ENCODE measurements around the gene BRD3. TPM values are rescaled to one million over a fixed set of nuclear protein-coding genes. Genes with fewer than 3 reads are reported as not detected.

Gene BRD3
- total and polyA plus RNA-seq, 2 of the 8 experiments (the other 6 are each of a cell fraction or from before 2014, with no cell fraction given): 31.0 to 82.7 TPM

- TF ChIP-seq RBBP5 (IDR thresholded peaks at IDR 0.05; ENCODE audit: borderline replicate concordance, low read depth, low read length): no peak
- no peak for TF ChIP-seq SUZ12 (IDR thresholded peaks at IDR 0.05; ENCODE audit: low read length)
- no peak for TF ChIP-seq RAD21 (IDR thresholded peaks at IDR 0.05 in 1 of 2, conservative IDR thresholded peaks at IDR 0.05 in 1 of 2; ENCODE audit: low read depth in 2 of 2, low read length in 2 of 2)
- TF ChIP-seq HDAC2 (IDR thresholded peaks at IDR 0.05; ENCODE audit: borderline replicate concordance in 1 of 2, low read depth in 2 of 2, low read length in 2 of 2): no peak
- TF ChIP-seq HDAC6 (IDR thresholded peaks at IDR 0.05; ENCODE audit: low read depth, low read length): no peak
These were observed 84.7 kb downstream of the BRD3 start (continued) for GRCh38 chr9:133982971-133983720.
